Gastrocnemius medialis (tissue), 4 donors: ENCODE results near the gene EWSR1.

Experiments
- POLR2A ChIP-seq, 2 donors: fragments of 450-650 bp; IDR thresholded peaks; one replicate each; pipeline ENCODE4 v1.6.1; 2017; ENCODE audit warnings: antibody characterized with exemption in 2 of 2, mild to moderate bottlenecking in 2 of 2, moderate library complexity in 2 of 2
- TF ChIP-seq, protein P1 (sequence below), 5 experiments: fragments of 450-650 bp in 3 of 5; fragments of 200-600 bp in 2 of 5; sonication (generic) in 2 of 5; IDR thresholded peaks in 4 of 5; conservative IDR thresholded peaks in 1 of 5; 1 replicate in 4 of 5; 2 replicates in 1 of 5; pipeline ENCODE4 v1.5.1; 2016 to 2019; ENCODE audit warnings: antibody characterized with exemption in 5 of 5, mild to moderate bottlenecking in 3 of 5, moderate library complexity in 3 of 5

DNA sequence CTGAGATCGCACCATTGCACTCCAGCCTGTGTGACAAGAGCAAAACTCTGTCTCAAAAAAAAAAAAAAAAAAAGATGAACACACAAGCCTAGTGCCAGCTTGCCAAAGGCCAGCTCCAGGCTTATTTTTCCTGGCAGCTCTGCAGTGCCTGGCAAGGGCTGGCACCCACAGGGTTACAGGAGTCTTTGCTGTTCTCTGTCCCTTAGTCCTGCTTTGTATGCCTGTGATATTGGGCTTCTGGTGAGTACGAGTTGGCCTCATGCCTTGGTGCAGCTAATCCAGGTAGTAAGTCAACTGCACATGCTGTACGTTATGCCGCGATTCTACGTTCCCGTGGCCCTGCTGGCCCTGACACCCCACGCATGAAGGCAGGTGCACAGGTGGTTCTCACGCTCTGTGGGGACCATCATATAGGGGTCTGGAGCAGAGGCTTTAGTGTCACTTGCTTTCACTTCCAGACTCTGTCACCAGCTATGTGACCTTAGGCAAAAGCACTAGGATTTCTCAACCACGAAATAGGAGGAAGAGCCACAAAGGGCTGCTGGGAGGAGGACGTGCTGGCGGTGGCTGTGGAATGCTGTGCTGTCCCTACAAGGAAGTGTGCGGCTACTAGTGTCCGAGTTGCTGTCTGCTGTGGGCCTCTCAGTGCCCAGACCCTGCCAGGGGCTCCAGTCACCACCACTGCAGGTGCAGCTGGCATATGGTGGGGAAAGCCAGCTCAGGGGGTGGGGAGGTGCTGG lies 68.9 kb downstream of the EWSR1 start:
- TF ChIP-seq POLR2A (IDR thresholded peaks at IDR 0.05): no peak
- TF ChIP-seq, protein P1, sequence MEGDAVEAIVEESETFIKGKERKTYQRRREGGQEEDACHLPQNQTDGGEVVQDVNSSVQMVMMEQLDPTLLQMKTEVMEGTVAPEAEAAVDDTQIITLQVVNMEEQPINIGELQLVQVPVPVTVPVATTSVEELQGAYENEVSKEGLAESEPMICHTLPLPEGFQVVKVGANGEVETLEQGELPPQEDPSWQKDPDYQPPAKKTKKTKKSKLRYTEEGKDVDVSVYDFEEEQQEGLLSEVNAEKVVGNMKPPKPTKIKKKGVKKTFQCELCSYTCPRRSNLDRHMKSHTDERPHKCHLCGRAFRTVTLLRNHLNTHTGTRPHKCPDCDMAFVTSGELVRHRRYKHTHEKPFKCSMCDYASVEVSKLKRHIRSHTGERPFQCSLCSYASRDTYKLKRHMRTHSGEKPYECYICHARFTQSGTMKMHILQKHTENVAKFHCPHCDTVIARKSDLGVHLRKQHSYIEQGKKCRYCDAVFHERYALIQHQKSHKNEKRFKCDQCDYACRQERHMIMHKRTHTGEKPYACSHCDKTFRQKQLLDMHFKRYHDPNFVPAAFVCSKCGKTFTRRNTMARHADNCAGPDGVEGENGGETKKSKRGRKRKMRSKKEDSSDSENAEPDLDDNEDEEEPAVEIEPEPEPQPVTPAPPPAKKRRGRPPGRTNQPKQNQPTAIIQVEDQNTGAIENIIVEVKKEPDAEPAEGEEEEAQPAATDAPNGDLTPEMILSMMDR (IDR thresholded peaks at IDR 0.05 in 4 of 5, conservative IDR thresholded peaks at IDR 0.05 in 1 of 5): no peak
